Activated naive CD4-positive, alpha-beta T cell (primary cell): ENCODE results near the gene NPIPA7.
"Not testable (repeated sequence)": the region's sequence is repeated elsewhere in the genome, so short reads cannot be mapped to it uniquely, and the experiment has no call there.

Experiments
- DNase-seq, 4 experiments: peaks; one replicate each; lab custom pipeline; 2025; lab: John Stamatoyannopoulos, UW

The NPIPA7 gene

DNA sequence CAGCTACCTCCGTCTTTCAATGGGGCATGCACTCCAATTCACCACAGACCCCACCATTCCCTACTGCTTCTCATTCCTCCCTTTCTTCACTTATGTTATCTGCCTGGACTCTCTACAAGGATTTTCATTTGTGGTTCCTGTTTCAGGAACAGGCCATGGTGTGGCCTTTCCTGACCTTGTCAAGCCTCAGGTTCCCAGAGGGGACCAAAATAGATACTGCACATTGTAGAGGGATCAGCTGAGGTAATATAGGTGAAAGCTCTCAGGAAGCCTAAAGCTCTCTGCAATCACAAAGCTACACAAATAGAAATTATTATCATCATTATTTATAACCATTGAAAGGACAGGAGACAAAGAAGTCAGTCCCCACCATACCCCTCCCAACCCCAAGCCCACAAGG lies 41.6 kb downstream of the NPIPA7 start:
- DNase-seq = not testable (repeated sequence)

DNA sequence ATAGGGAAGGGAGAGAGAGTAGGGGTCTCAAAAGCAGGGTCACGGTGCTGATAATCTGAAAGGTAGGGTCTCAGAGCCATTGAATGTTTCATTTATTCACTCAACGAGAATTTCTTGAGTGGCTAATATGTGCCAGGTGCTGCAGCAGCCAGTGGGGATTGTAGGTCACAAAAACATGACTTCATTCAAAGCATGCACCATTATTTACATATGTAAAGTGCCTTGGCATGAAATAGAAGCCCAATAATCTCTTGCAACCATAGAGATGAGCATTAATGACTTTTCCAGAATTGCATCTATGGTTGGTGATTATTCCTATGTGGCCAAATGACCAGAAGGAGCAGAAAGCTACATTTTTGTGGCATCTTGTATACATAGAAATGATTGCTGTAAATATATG lies 46.2 kb downstream of the NPIPA7 start:
- not testable (repeated sequence) for DNase-seq

- DNase-seq = not testable (repeated sequence)
Observed at GRCh38 chr16:16431135-16431534, 52.2 kb downstream of the NPIPA7 start.

DNA sequence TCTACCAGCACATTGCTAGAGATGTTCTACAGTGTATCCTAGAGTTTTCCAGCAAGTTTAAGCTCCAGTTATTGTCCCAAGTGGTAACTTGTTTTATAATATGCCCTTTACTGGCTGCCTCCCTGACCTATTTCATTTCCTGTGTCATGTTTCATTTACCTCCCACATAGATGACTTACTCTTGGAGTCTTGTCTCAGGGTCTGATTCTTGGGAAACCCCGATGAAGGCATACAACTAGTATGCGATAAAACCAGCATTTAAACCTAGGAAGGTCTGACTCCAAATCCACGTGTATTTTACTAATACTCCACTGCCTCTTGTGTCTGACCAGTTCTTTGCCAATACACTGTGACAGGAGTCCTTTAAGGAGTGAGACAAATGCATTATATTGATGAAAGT lies 55.8 kb downstream of the NPIPA7 start:
- not testable (repeated sequence) for DNase-seq

DNA sequence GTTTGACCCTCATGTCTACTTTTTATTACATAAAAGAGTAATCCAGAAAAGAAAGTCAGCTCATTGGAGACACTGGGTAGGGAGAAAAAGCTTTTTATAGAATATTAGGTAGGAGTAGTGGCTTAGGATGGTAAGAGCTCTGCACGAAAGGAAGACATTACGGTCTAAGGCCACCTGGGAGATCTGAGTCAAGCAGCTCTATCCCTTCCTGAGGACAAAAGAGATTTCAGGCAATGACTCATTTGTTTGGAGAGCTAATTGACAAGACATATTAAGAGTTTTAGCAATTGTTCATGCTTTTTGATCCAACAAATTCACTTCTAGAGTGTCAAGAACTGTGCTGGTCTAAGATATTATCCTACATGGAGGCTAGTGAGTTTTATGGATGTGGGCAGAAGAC lies 62.5 kb downstream of the NPIPA7 start:
- DNase-seq = not testable (repeated sequence)
